ENCODE measurements around the gene LCLAT1. TPM values are rescaled to one million over a fixed set of nuclear protein-coding genes. Genes with fewer than 3 reads are reported as not detected.

Gene LCLAT1
- 9.0 and 13.3 TPM in 2 replicates for total RNA-seq

DNA sequence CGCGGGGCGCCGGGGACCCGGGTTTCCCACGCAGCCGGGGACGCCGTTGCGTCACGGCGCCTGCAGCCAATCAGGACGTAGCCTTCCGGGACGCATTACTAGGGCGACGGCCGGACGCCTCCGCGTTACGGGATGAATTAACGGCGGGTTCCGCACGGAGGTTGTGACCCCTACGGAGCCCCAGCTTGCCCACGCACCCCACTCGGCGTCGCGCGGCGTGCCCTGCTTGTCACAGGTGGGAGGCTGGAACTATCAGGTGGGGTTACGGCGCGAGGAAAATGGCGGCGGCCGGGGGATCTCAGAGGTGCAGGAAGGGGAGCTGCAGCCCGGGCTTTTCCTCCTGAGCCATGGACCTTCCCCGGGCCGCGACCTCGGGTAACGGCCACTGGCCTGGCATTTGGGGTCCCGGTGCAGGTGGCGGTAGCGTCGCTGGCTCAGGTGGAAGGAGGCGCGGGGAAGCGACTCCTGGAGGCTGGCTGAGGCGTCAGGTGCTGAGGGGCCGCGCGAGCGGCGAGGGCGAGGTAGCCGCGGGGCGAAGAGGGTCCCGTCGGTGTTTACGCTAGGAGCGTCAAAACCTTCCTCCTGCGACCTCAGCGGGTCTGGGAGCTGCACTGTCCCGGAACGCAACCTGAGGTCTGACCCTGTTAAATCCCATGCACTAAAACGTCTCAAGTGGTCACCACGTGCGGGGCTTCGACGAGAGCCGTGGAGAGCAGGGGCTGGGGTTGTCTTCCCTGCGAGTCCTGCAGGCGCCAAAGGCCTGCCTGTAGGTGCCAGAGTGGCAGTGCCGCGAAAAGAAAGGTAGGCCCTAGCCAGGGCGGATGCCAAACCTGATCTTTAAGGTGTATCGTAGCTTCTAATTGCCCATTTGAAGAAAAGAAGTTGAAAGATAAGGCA is at the start of gene LCLAT1:
Gene LCLAT1 (plus strand): TSS at position 98 of the 897 bp plus-strand sequence. CDS start 78,345 bp downstream, outside the sequence.

Other genes with a start within 250 kb of the LCLAT1 start
- gene LBH, start 215.7 kb upstream of the LCLAT1 start, total RNA-seq, result 20.7 and 58.6 TPM in 2 replicates

Data from tracheal epithelial cell (primary cell).